ENCODE data around the gene ZNF76.

ZNF76 gene

GRCh38 chr6:35262596-35262995, 3.1 kb downstream of the ZNF76 start:
- no peak overlapping the region for H3K4me2 ChIP-seq

DNA sequence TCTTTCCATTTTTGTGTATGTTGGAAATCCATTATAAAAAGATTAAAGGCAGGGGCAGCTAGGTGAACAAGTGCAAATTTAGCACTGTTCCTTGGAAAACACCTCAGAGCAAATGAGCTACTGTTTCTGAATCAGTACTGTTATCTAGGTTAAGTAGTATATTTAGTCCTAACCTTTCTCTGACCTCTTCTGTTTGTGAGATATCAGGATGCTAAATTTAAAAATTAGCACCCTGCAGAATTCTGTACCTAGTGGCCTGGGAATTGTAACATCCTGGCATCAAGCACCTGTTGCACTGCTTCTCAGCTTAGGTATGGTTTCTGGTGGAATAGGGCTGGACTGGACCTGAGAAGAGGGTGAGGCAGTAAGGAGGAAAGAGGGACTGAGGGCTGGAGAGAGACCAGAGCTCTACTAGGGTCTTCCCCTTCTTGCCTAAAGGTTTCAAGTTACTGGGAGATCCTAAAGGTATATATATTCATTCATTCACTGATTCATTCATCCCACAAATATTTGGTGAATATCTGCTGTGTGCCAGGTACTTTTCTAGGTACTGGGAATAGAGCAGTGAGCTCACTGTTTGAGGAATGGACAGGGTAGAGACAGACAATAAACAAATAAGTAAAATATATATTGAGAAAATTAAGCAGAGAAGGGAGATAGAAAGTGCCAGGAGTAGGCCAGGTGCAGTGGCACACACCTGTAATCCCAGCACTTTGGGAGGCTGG, 5.2 kb downstream of the ZNF76 start:
- Histone ChIP-seq H4K20me1 (no peaks in the 10 kb centered on the region; the same call in 1 of the 2 replicates), H3K27me3 (no peaks in the 10 kb centered on the region), H3K9ac (no peak overlapping the region), H3K4me1 (peaks cover 54% of the 10 kb centered on the region), H3K4me3 (no peak overlapping the region), H3K4me2 (peak overlapping the region; percentile 27), H3K27ac (no peak overlapping the region), H3K36me3 (peaks cover 10% of the 10 kb centered on the region; the same call in 1 of the 2 replicates), H3K9me3 (no peaks in the 10 kb centered on the region)
- no peak for TF ChIP-seq Cebpa-rat (IDR thresholded peaks at IDR 0.05)

More at GRCh38 chr6:35262596-35262995, 3.1 kb downstream of the ZNF76 start:
- no peaks in the 10 kb centered on the region for H3K9me3 ChIP-seq
- H3K9ac ChIP-seq = no peak overlapping the region
- peaks cover 8% of the 10 kb centered on the region; the same call in 1 of the 2 replicates for H4K20me1 ChIP-seq
- TF ChIP-seq Cebpa-rat (IDR thresholded peaks at IDR 0.05) = no peak
- H3K27me3 ChIP-seq = no peaks in the 10 kb centered on the region
- H3K4me1 ChIP-seq = peaks cover 51% of the 10 kb centered on the region
- H3K36me3 ChIP-seq = peaks cover 10% of the 10 kb centered on the region; the same call in 1 of the 2 replicates
- no peak overlapping the region for H3K27ac ChIP-seq
- no peak overlapping the region for H3K4me3 ChIP-seq

DNA sequence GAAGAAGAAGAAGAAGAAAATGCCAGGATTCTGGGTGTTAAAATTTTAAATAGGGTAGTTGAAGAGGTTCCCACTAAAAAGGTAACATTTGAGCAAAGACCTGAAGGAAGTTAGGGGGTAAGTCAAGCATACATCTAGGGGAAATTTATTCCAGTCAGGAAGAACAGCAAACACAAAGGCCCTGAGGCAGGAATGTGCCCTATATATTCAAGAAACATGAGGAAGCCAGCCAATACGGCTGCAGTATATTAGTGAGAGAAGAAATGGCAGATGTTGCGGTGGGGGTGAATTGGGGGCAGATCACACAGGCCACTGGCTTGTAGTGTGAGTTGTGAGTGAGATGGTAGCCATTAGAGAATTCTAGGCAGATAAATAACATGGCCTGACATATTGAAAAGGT, 6.0 kb downstream of the ZNF76 start:
- Histone ChIP-seq H3K27ac (no peak overlapping the region), H3K36me3 (peaks cover 15% of the 10 kb centered on the region; the same call in 1 of the 2 replicates), H3K9ac (no peak overlapping the region), H3K4me3 (no peak overlapping the region), H3K9me3 (no peaks in the 10 kb centered on the region), H3K4me1 (peaks cover 48% of the 10 kb centered on the region), H4K20me1 (no peaks in the 10 kb centered on the region; the same call in 1 of the 2 replicates), H3K27me3 (no peaks in the 10 kb centered on the region), H3K4me2 (no peak overlapping the region)
- no peak for TF ChIP-seq Cebpa-rat (IDR thresholded peaks at IDR 0.05)

DNA sequence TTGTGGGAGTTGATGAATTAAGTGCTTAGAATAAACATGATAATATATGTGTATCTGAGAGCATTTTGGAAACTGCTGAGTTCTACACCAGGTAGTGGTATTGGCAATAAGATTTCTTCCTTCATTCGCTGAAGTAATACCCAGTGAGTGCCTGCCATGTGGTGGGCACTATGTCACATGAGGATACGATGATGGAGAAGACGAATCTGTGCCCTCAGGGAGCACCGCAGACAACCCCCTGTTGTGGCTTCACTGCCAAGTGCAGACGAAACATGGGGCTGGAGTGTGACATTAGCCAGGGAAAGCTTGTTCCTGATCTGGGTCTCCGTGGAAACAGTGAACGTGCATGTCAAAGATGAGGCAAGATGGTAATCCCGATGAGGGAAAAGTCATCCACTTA, 7.9 kb downstream of the ZNF76 start:
- no peak overlapping the region for H3K27ac ChIP-seq
- peaks cover 25% of the 10 kb centered on the region; the same call in 1 of the 2 replicates for H3K36me3 ChIP-seq
- peaks cover 40% of the 10 kb centered on the region for H3K4me1 ChIP-seq
- TF ChIP-seq Cebpa-rat (IDR thresholded peaks at IDR 0.05) = no peak
- H3K4me3 ChIP-seq = no peak overlapping the region
- no peak overlapping the region for H3K4me2 ChIP-seq
- H3K27me3 ChIP-seq = no peaks in the 10 kb centered on the region
- H4K20me1 ChIP-seq = no peaks in the 10 kb centered on the region; the same call in 1 of the 2 replicates
- H3K9ac ChIP-seq = no peak overlapping the region
- H3K9me3 ChIP-seq = no peaks in the 10 kb centered on the region

DNA sequence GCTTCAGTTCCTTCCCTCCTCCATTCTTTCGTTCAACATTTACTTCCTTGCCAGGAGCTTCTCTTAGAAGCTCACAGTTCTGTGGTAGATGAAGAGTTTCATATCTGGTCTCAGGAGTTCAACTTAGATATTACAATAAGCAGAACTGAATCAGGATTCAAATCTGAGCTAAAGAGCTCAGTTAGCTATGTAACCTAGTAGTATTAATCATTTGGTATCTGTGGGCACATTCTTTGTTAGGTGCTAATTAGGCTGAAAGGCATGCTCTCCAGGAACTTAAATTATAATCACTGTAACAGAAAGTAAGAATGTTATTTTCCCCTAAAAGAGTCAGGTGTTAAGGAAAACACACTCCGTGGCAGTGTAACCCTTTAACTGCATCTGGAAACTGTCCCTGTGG, 8.4 kb downstream of the ZNF76 start:
- Histone ChIP-seq H3K27me3 (no peaks in the 10 kb centered on the region), H3K36me3 (peaks cover 28% of the 10 kb centered on the region; the same call in 1 of the 2 replicates), H4K20me1 (no peaks in the 10 kb centered on the region; the same call in 1 of the 2 replicates), H3K4me2 (no peak overlapping the region), H3K4me3 (no peak overlapping the region), H3K9ac (no peak overlapping the region), H3K9me3 (no peaks in the 10 kb centered on the region), H3K27ac (no peak overlapping the region), H3K4me1 (peaks cover 40% of the 10 kb centered on the region)
- TF ChIP-seq Cebpa-rat (IDR thresholded peaks at IDR 0.05) = no peak

DNA sequence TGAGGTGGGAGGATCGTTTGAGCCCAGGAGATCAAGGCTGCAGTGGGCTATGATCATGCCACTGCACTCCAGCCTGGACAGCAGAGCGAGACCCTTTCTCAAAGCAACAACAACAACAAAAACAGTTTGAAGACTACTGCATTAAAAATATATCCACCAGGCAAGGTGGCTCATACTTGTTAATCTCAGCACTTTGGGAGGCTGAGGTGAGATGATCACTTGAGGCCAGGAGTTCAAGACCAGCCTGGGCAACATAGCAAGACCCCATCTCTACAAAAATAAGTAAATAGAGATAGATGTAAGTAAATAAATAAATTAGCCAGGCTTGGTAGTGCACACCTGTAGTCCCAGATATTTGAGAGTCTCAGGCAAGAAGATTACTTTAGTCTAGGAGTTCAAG, 12.5 kb downstream of the ZNF76 start:
- peaks cover 36% of the 10 kb centered on the region for H3K4me1 ChIP-seq
- H3K4me3 ChIP-seq = no peak overlapping the region
- no peak overlapping the region for H3K27ac ChIP-seq
- no peak for TF ChIP-seq Cebpa-rat (IDR thresholded peaks at IDR 0.05)
- H3K4me2 ChIP-seq = no peak overlapping the region
- H3K36me3 ChIP-seq = peaks cover 25% of the 10 kb centered on the region; the same call in 1 of the 2 replicates
- no peak overlapping the region for H3K9ac ChIP-seq
- no peaks in the 10 kb centered on the region for H3K27me3 ChIP-seq
- H4K20me1 ChIP-seq = 0 out of 2 replicates have a peak, but pooled peaks cover 5% of the 10 kb centered on the region
- no peaks in the 10 kb centered on the region for H3K9me3 ChIP-seq

- Histone ChIP-seq H3K4me3 (no peak overlapping the region), H3K9me3 (no peaks in the 10 kb centered on the region), H4K20me1 (0 out of 2 replicates have a peak, but pooled peaks cover 5% of the 10 kb centered on the region), H3K9ac (no peak overlapping the region), H3K27me3 (no peaks in the 10 kb centered on the region), H3K36me3 (peaks cover 19% of the 10 kb centered on the region; the same call in 1 of the 2 replicates), H3K27ac (no peak overlapping the region), H3K4me2 (no peak overlapping the region), H3K4me1 (peaks cover 36% of the 10 kb centered on the region)
- no peak for TF ChIP-seq Cebpa-rat (IDR thresholded peaks at IDR 0.05)
Observed at GRCh38 chr6:35273822-35274559, 14.5 kb downstream of the ZNF76 start.

GRCh38 chr6:35275744-35276260, 16.3 kb downstream of the ZNF76 start:
- Histone ChIP-seq H3K4me2 (peak overlapping the region; percentile 12), H3K36me3 (peaks cover 11% of the 10 kb centered on the region; the same call in 1 of the 2 replicates), H3K4me1 (peaks cover 39% of the 10 kb centered on the region), H3K27ac (no peak overlapping the region), H3K9me3 (no peaks in the 10 kb centered on the region), H3K9ac (no peak overlapping the region), H3K4me3 (no peak overlapping the region), H4K20me1 (0 out of 2 replicates have a peak, but pooled peaks cover 5% of the 10 kb centered on the region), H3K27me3 (no peaks in the 10 kb centered on the region)
- no peak for TF ChIP-seq Cebpa-rat (IDR thresholded peaks at IDR 0.05)

DNA sequence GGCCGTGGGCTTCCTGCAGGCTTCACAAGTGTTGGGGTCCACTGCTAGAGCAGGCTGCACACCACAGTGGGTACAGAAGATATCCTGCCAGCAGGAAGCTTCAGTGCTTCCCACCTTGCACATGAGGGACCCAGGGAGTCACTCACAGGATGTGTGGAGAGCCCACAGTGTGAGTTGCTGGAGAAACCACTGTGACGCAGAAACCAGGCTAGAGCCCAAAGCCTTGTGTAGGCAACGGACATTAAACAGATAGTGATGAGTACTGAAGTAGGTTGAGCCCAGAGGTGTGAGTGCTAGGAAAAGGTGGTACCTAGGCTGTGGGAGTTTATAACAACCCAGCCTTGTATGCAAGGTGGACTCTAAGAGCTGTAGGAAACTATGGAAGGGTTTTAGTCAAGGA, 19.2 kb downstream of the ZNF76 start:
- Histone ChIP-seq H3K9me3 (no peaks in the 10 kb centered on the region), H3K36me3 (peaks cover 29% of the 10 kb centered on the region), H3K4me1 (peaks cover 43% of the 10 kb centered on the region), H3K9ac (no peak overlapping the region), H3K4me2 (peak overlapping the region; percentile 47), H3K27ac (no peak overlapping the region), H4K20me1 (0 out of 2 replicates have a peak, but pooled peaks cover 5% of the 10 kb centered on the region), H3K4me3 (no peak overlapping the region), H3K27me3 (no peaks in the 10 kb centered on the region)
- no peak for TF ChIP-seq Cebpa-rat (IDR thresholded peaks at IDR 0.05)

All from BLaER1 (cell line).